NCI-H2196 (cell line): Measurements from ENCODE around the gene MRPS26.
"Not testable (repeated sequence)": the region's sequence is repeated elsewhere in the genome, so short reads cannot be mapped to it uniquely, and the experiment has no call there.

Experiments
- DNase-seq: peaks from one replicate; lab custom pipeline; 2025; ENCODE audit not compliant: unreplicated experiment; lab: John Stamatoyannopoulos, UW

The MRPS26 gene

GRCh38 chr20:3072530-3073250, 26.8 kb downstream of the MRPS26 start:
- DNase-seq: no peak

GRCh38 chr20:3073251-3073643, 27.4 kb downstream of the MRPS26 start:
- not testable (repeated sequence) for DNase-seq

GRCh38 chr20:3074812-3075211, 29.0 kb downstream of the MRPS26 start:
- DNase-seq: no peak

GRCh38 chr20:3075315-3075714, 29.5 kb downstream of the MRPS26 start:
- DNase-seq: not testable (repeated sequence)

GRCh38 chr20:3077618-3078134, 31.8 kb downstream of the MRPS26 start:
- DNase-seq: no peak

GRCh38 chr20:3080939-3081388, 35.1 kb downstream of the MRPS26 start:
- no peak for DNase-seq

- no peak for DNase-seq
Observed at GRCh38 chr20:3081641-3082040, 35.8 kb downstream of the MRPS26 start.

- no peak for DNase-seq
Observed at GRCh38 chr20:3082306-3082951, 36.6 kb downstream of the MRPS26 start.

- no peak for DNase-seq
Observed at GRCh38 chr20:3082955-3083952, 37.4 kb downstream of the MRPS26 start.

GRCh38 chr20:3084283-3084985, 38.6 kb downstream of the MRPS26 start, which contains the start of gene AVP:
AVP (minus strand) TSS chr20:3084724; CDS start chr20:3084674, 50 bp downstream.
- no peak for DNase-seq

- DNase-seq: no peak
Observed at GRCh38 chr20:3084986-3085360, 39.1 kb downstream of the MRPS26 start.

- DNase-seq: no peak
Observed at GRCh38 chr20:3085571-3086072, 39.8 kb downstream of the MRPS26 start.

- DNase-seq: no peak
Observed at GRCh38 chr20:3088031-3088430, 42.2 kb downstream of the MRPS26 start.

GRCh38 chr20:3090565-3090964, 44.7 kb downstream of the MRPS26 start:
- DNase-seq: no peak

GRCh38 chr20:3092611-3093379, 46.9 kb downstream of the MRPS26 start:
- DNase-seq: no peak

GRCh38 chr20:3093861-3094361, 48.1 kb downstream of the MRPS26 start:
- no peak for DNase-seq

- DNase-seq: no peak
Observed at GRCh38 chr20:3094848-3095629, 49.2 kb downstream of the MRPS26 start.
